GM19455 (cell line): ENCODE data around the gene PTPRK.
"Not testable (repeated sequence)": the region's sequence is repeated elsewhere in the genome, so short reads cannot be mapped to it uniquely, and the experiment has no call there.

Experiments
- ATAC-seq: cut with Tn5 transposase; IDR thresholded peaks from one replicate; pipeline ENCODE4 v1.9.1; 2021; ENCODE audit not compliant: unreplicated experiment

Gene PTPRK

DNA sequence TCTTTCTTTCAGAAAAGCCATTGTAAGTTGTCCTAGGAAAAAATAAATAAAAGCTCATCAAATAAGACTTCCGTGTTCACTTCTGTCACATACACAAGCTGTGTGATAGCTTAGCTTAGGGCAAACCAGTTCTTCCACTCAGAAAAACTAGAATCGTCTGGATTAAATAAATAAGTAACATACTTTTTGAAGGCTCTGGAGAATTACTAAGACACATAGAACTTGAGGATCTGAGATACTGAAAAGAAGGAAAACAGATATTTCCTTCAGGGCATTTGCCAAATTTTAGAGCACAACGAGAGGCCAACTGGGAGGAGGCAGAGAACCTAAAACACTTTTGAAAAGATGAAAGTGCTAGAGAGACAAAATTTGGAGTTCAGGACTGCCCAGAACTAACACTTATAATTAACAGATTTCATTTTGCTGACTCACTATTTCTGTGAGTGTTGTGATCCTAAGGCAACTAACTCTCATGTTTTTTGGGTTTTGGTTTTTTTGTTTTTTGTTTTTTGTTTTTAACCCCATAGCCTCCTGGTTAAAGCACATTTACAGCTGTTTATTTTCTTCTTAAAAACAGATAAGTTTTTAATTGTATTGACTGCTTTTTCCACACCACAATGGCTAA lies 580.8 kb downstream of the PTPRK start:
- no peak for ATAC-seq

DNA sequence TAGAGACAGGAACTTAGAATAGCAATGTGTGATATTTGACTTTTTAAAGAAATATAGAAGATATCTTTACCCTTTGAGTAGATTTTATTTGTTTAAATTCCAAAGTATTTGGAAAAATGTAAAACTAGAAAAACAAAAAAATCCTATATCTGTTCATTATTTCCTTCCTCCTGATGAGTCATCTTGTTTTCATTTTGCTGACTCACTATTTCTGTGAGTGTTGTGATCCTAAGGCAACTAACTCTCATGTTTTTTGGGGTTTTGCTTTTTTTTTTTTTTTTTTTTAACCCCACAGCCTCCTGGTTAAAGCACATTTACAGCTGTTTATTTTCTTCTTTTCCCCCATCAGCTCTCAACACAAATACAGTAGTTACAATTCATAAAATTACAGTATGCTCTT lies 581.7 kb downstream of the PTPRK start:
- no peak for ATAC-seq

DNA sequence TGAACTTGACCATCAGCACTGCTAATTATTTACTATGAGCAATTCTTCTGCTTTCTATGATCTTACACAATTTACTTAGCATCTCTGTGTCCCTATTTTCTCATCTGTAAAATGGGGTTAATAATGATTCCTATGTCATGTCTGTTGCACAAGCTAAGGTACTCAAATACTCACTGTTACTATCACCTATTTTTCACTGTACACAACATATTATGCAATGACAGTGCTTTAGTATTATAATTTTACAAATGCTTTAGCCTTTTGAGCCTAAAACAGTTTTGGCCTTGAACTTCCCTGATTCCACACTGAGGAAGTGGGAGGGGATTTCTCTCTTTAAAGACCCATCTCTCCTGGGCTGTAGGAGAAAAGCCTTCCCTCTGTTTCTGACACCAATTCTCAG lies 582.7 kb downstream of the PTPRK start:
- ATAC-seq = no peak

DNA sequence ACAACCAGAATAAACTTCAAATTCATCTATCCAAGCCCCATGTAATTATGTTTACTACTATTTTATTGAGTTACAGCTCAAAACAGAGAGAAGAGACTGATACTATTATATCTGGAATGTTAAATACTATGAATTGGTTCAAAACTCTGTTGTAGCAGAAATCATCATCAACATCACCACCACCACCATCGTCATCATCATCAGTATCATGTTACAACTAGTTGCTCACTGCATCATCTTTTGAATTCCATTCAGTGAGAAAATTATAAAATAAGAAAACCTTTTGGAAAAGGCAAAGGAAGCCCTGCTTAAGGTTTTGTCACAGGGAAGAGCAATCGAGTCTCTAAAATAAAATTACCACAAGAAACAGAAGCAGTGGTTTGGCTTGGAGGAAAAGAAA lies 583.3 kb downstream of the PTPRK start:
- ATAC-seq = no peak

DNA sequence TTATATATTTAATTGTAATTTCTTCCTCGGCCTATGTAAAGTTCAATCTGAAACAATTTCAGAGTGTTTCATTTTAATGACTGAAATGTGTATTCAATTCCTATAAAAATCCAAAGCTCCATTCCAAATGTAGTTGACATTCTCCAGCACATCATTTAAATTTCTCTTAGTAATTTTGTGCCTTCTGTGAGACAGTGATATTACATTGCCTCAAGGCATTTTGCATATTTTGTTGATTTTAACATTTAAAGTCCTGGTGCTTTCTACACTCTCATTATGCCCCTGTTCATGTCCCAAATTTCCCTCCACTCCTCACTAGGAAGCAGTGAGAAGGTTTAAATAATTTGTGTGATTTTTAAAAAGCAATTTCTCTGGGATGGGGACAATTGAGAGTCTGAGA lies 585.4 kb downstream of the PTPRK start:
- ATAC-seq = no peak

DNA sequence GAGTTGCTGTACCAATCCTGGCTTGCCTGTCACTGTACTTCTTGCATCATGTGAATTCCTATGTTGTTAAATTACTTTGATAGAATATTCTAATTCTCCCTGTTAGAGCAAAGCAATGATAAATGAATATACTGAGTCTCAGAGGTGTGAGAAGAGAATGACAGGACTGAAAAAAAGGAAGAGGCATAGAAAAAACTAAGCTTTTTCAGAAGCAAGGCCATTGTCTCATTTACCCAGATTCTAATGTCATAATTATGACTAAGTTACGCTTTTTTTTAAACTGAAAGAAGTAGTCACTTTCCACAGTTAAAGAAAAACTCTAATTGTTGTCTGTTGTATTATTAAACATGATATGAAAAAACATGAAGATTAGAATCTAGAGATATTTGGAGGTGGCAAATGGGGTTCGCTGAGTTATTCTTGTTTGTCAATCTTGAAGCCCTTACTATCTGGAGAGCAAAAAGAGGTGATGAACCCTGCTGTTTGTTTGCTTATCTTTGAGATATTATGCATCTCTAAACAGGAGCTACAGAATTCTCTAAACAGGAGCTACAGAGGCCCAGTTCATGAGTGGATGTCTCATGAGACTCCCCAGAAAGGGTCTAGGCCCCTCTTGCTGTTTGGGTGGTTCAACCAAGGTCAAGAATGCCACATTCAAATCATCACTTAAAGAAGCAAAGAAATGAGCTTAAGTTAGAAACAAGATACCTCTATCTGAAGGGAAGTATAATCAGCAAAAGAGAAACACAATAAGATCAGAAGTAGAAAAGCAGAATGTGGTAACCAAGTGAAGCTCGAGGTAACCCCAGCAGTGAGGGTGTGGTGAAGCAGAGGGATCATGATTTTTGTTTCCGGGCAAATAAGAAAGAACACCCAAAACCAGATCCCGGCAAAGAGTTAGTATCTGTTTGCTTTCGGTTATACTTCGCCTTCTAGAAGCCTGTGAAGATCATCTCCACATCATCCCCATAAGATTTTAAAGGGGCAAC lies 586.3 kb downstream of the PTPRK start:
- ATAC-seq = no peak

DNA sequence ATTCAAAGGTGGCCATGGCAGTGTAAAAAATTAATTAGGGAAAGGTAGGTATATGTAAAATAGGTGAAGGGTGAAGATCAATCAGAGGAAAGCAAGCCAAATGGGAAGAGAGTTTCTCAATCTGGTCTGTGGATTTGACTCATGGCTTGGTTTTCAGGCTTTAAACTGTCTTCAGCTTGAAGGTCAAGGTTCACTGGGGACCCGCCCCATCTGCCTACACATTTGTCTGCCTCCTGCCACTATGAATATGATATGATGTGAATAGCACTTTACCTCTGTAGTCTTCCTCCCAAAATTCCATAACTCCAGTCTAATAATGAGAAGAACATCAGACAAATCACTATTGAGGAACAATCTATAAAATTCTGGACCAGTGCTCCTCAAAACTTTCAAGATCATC lies 587.3 kb downstream of the PTPRK start:
- no peak for ATAC-seq

DNA sequence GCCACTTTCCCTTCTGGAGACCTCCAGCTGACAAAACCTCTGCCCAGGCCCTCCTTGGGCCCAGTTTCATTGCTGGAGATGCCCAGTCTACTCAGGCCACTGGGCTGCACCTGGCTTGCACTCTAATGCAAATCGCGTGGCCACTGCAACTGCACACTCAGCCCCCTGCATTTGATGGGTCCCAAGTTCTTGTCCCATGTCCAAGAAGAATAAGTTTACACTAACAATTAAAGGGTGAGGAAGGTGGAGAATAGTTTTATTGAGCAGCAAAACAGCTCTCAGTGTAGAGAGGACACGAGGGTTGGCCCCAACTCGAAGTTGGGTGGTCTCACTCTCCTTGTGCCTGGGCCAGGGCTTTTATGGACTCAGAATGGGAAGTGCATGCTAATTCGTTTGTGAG lies 587.7 kb downstream of the PTPRK start:
- ATAC-seq = no peak

DNA sequence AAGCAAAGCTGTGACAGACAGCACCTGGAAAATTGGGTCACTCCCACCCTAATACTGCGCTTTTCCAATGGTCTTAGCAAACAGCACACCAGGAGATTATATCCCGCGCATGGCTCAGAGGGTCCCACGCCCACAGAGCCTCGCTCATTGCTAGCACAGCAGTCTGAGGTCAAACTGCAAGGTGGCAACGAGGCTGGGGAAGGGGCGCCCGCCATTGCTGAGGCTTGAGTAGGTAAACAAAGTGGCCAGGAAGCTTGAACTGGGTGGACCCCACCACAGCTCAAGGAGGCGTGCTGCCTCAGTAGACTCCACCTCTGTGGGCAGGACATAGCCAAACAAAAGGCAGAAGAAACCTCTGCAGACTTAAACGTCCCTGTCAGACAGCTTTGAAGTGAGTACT lies 594.0 kb downstream of the PTPRK start:
- ATAC-seq = not testable (repeated sequence)

DNA sequence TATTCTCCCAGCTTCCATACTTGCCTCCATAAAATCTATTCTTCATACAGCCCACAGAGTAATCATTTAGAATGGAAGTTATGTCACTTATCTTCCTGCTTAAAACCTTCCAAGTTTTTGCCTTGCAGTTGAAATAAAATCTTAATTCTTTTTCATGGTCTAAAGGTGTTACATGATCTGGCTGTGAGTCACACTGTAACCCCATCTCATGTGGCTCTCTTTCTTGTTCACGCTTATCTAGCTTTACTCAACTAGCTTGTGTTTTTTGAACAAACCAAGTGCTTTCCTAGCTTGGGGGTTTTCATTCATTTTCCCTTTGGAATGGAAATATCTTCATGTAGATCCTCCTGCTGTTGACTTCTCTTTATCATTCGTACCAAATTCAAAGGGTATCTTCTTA lies 596.0 kb downstream of the PTPRK start:
- ATAC-seq = no peak

DNA sequence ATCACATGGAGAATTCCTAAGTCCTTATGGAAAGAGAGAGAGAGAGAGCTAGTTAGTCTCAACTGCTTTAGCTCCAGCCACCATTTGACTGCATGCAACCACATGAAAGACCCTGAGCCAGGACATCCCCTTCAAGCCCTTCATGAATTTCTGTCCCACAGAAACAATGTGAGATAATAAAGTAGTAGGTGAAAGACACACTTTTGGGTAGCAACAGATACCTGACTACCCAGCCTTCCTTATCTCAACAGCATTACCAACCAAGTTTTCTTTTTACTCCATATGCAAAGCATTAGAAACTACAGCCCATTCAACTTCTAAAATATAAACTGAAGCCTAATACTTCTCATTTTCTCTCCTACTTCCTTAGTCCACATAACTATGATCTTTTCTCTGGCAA lies 596.4 kb downstream of the PTPRK start:
- no peak for ATAC-seq

DNA sequence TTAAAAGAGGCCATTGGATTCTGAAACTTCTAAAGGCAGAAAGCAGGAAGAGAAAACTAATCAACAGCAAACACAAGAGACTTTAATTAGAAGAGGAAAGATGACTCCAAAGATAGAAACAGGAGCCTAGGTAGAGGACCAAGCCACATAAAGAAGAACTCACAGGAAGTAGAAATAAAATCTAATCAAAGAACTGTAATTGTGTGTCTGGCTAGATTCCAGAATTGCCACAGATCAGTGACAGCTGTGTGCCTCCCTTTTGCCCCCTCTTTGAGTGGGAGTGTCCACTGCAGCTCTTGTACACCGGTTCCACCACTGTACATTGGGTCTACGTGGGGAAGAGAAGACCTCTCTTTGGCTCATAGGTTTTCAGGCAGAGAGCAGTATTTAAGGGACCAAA lies 597.3 kb downstream of the PTPRK start:
- ATAC-seq = no peak

DNA sequence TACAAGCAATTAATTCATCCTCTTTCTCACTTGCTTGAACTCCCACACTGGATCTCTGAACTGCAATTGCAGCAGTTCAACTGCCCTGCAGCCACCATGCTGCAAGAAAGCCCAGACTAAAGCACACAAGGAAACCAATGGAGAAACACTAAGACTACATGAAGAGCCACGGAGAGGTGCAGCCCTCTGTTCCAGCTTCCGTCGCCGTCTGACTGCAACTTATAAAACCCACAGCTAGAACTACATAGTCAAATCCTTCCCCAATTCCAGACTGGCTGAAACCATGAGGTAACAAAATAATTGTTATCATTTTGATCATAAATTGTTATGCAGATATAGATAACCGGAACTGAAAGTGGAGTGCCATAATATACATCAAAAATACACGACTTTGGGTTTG lies 598.4 kb downstream of the PTPRK start:
- ATAC-seq = no peak

DNA sequence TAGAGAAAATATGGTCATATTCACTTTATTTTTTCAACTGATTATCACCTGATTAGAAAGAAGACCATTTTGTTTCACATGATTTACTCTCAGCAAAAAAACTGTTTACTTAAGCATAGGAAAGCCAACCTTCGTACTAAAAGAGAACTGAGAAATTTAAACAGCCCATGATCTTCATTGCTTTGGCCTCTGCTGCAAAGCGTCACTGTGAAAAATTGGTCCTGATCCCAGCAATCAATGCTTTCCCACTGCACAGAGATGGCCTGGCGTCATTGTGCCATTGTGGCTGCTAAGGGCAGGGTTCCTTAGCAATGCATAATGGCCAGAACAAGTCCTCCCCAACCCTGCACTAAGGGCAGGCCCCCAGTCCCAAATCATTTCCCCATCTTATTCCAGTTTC lies 599.6 kb downstream of the PTPRK start:
- no peak for ATAC-seq
